Measurements from ENCODE around the gene EVI2B. TPM values are rescaled to one million over a fixed set of nuclear protein-coding genes. Genes with fewer than 3 reads are reported as not detected.
"Not testable (repeated sequence)": the region's sequence is repeated elsewhere in the genome, so short reads cannot be mapped to it uniquely, and the experiment has no call there.

The EVI2B gene
- total and polyA plus RNA-seq, 2 donors: 2.6 to 7.6 TPM

- Histone ChIP-seq H3K27ac (ENCODE audit: low read depth) (no peak overlapping the region), H3K4me3 (ENCODE audit: low read depth, low read length) (no peak overlapping the region), H3K4me1 (ENCODE audit: insufficient read depth) (no peaks in the 10 kb centered on the region), H3K36me3 (ENCODE audit: insufficient read depth) (no peaks in the 10 kb centered on the region)
- WGBS: 89% methylated on average over 2 of the region's 2 CpGs
- DNase-seq (ENCODE audit: extremely low spot score): no peak
Observed at GRCh38 chr17:31296142-31296541, 17.7 kb downstream of the EVI2B start.

GRCh38 chr17:31295489-31295871 is 18.4 kb downstream of the EVI2B start:
- DNase-seq (ENCODE audit: extremely low spot score): no peak
- Histone ChIP-seq H3K36me3 (ENCODE audit: insufficient read depth) (no peaks in the 10 kb centered on the region), H3K4me1 (ENCODE audit: insufficient read depth) (no peaks in the 10 kb centered on the region), H3K4me3 (ENCODE audit: low read depth, low read length) (no peak overlapping the region), H3K27ac (ENCODE audit: low read depth) (no peak overlapping the region)
- 82% methylated on average over 1 of the region's 1 CpG for WGBS

DNA sequence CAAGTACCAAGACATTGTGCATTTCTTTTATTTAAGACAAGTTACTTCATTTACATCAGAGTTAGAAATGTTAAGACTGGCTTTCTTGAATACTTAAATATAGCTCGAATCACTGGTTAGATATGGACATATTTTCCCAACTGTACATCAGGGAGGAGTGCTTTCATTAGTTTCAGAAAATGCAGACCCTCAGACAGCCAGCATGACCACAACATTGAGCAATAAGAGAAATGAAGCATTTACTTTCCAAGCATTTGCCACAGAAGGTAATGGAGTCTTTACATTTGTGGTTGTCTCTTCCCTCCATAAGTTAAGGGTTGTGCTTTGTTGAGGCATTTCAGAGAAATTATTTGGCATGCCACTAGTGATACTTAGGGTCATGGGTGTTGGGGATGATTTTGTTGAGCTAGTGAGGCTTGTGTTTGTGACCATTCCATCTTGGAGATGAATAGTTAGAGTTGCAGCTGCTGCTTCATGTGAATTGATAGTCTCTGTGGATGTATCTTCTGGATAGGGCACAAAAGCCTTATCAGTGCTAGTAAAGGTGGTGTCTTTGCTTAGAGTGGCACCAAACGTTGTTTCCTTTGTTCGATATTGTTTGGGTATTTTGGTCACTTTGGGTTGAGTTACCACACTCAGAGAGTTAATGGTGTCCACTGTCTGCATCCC is 18.9 kb downstream of the EVI2B start:
- WGBS: 85% methylated on average over 3 of the region's 3 CpGs
- no peak for DNase-seq (ENCODE audit: extremely low spot score)
- H3K4me3 ChIP-seq (ENCODE audit: low read depth, low read length): no peak overlapping the region
- no peaks in the 10 kb centered on the region for H3K36me3 ChIP-seq (ENCODE audit: insufficient read depth)
- no peaks in the 10 kb centered on the region for H3K4me1 ChIP-seq (ENCODE audit: insufficient read depth)
- H3K27ac ChIP-seq (ENCODE audit: low read depth): no peak overlapping the region

DNA sequence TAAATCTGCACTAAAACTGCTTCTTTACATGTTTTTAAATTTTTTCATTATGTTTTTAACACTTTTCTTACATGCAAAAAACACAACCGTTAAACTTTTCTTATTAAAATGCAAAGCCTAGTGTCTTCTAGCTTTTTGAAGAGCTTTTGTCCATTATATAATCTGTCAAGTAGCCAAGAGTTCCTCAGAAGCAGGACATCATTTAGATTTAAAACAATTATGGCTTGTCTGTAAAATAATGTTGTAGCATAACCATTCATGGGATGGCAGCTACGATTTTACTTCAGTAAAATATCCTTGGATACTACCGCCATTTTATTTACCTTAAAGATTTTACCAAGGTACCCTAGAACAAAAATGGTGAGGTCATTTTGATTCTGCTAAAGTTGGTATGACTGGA is 19.6 kb downstream of the EVI2B start:
- H3K4me3 ChIP-seq (ENCODE audit: low read depth, low read length): no peak overlapping the region
- no peaks in the 10 kb centered on the region for H3K4me1 ChIP-seq (ENCODE audit: insufficient read depth)
- no peaks in the 10 kb centered on the region for H3K36me3 ChIP-seq (ENCODE audit: insufficient read depth)
- H3K27ac ChIP-seq (ENCODE audit: low read depth): no peak overlapping the region
- no peak for DNase-seq (ENCODE audit: extremely low spot score)
- 89% methylated on average over 3 of the region's 3 CpGs for WGBS

DNA sequence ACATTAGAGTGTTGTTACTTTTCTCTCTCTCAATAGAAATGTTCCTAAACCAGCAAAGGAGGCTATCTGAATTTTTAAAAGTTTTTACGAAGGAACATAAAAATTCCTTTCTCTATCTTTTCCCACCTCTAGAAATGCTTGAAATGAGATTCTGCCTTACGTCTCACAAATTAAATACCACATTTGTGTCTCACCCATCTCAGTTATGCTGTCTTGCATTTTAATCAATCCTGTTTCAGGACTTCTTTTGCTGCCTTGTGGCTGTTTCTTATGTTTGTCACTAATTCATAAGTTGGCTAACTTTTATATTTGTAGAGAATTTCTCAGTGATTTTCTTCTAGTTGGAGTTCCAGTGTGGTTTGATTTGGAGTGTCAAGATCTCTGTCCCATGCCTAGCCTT is 20.3 kb downstream of the EVI2B start:
- 89% methylated on average over 2 of the region's 2 CpGs for WGBS
- no peak for DNase-seq (ENCODE audit: extremely low spot score)

DNA sequence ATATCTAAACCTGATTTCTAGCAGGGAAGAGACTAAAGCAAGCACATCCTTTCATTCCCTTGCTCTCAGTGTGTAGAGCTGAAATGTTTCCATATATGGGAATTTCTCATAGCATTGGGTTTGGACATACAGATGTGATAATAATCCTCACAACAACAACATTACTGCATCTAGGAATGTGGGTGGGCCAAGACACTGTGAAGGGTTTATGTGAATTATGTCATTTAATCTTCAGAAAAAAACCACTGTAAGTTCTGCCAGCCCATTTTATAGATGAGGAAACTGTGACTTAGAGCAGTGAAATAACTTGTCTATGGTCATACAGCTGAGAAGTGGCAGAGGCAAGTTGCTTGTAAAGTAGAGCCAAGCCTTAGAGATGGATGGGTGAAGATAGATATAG is 22.0 kb downstream of the EVI2B start:
- Histone ChIP-seq H3K27ac (ENCODE audit: low read depth) (no peak overlapping the region), H3K36me3 (ENCODE audit: insufficient read depth) (no peaks in the 10 kb centered on the region), H3K4me1 (ENCODE audit: insufficient read depth) (no peaks in the 10 kb centered on the region), H3K4me3 (ENCODE audit: low read depth, low read length) (no peak overlapping the region)
- no peak for DNase-seq (ENCODE audit: extremely low spot score)

More for the DNA sequence above, 20.3 kb downstream of the EVI2B start:
- no peak overlapping the region for H3K4me3 ChIP-seq (ENCODE audit: low read depth, low read length)
- no peaks in the 10 kb centered on the region for H3K36me3 ChIP-seq (ENCODE audit: insufficient read depth)
- H3K27ac ChIP-seq (ENCODE audit: low read depth): no peak overlapping the region
- no peaks in the 10 kb centered on the region for H3K4me1 ChIP-seq (ENCODE audit: insufficient read depth)

GRCh38 chr17:31289790-31290189 is 24.1 kb downstream of the EVI2B start:
- no peaks in the 10 kb centered on the region for H3K36me3 ChIP-seq (ENCODE audit: insufficient read depth)
- DNase-seq (ENCODE audit: extremely low spot score): no peak
- H3K27ac ChIP-seq (ENCODE audit: low read depth): no peak overlapping the region
- H3K4me3 ChIP-seq (ENCODE audit: low read depth, low read length): no peak overlapping the region
- 50% methylated on average over 3 of the region's 3 CpGs for WGBS
- no peaks in the 10 kb centered on the region for H3K4me1 ChIP-seq (ENCODE audit: insufficient read depth)

GRCh38 chr17:31287932-31288331 is 25.9 kb downstream of the EVI2B start:
- DNase-seq (ENCODE audit: extremely low spot score); H3K27ac ChIP-seq (ENCODE audit: low read depth); H3K4me1 ChIP-seq (ENCODE audit: insufficient read depth); H3K4me3 ChIP-seq (ENCODE audit: low read depth, low read length); H3K36me3 ChIP-seq (ENCODE audit: insufficient read depth): not testable (repeated sequence)
- 75% methylated on average over 1 of the region's 1 CpG for WGBS

DNA sequence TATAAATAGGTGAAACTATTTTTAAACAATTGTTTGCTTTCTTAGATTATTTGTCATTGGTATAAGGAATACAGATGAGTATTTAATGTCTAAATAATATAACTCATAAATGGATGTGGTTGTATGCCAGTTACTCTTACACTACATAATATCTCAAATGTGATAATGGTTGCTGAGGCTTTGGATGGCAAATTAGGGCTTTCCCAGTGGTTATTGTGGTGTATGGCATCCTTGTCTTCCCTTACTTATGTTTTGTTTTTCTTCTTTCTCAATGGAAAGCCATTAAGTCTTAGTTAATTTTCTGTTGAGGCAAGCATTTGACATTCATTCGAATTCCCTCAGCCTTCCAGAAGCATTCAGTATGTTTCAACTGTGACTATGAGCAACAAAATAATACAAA is 27.3 kb downstream of the EVI2B start:
- 96% methylated on average over 1 of the region's 1 CpG for WGBS
- Histone ChIP-seq H3K4me1 (ENCODE audit: insufficient read depth) (no peaks in the 10 kb centered on the region), H3K4me3 (ENCODE audit: low read depth, low read length) (no peak overlapping the region), H3K27ac (ENCODE audit: low read depth) (no peak overlapping the region), H3K36me3 (ENCODE audit: insufficient read depth) (no peaks in the 10 kb centered on the region)
- DNase-seq (ENCODE audit: extremely low spot score): no peak

DNA sequence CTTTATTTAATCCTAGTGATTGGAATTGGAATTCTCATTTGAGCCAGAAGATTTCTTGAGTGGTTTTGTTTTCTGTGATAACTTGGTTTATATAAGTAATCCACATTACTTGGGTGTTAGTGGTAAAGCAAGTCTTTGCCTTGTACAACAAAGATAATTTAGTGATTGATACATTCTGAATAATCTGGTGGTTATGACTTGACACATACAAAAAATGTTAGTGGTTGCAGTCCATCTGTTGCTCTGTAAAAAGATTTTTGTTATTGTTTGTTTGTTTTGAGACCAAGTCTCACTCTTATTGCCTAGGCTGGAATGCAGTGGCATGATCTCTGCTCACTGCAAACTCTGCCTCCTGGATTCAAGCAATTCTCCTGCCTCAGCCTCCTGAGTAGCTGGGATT is 30.0 kb downstream of the EVI2B start:
- DNase-seq (ENCODE audit: extremely low spot score): no peak
- no peaks in the 10 kb centered on the region for H3K36me3 ChIP-seq (ENCODE audit: insufficient read depth)
- no peaks in the 10 kb centered on the region for H3K4me1 ChIP-seq (ENCODE audit: insufficient read depth)
- no peak overlapping the region for H3K27ac ChIP-seq (ENCODE audit: low read depth)
- H3K4me3 ChIP-seq (ENCODE audit: low read depth, low read length): no peak overlapping the region

DNA sequence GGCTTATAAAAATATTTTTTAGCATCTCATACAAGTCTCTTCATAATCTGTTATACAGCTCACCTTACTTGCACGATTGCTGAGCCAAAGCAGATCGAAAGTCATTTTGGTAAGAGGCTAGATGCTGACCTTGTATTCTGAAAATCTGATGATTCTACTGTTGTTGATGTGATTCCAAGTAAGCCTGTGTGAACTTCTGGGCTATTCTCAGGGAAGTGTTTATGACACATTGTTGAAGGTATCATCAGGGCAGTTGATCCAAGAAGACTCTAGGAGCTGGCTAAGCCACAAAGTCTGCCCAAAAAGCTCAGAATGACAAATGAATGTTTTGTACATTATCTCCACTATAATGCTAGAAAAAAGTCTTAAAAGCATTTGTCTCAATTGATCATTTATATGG is 32.8 kb downstream of the EVI2B start:
- Histone ChIP-seq H3K4me1 (ENCODE audit: insufficient read depth) (no peaks in the 10 kb centered on the region), H3K27ac (ENCODE audit: low read depth) (no peak overlapping the region), H3K4me3 (ENCODE audit: low read depth, low read length) (no peak overlapping the region), H3K36me3 (ENCODE audit: insufficient read depth) (no peaks in the 10 kb centered on the region)
- no peak for DNase-seq (ENCODE audit: extremely low spot score)
- 95% methylated on average over 2 of the region's 2 CpGs for WGBS

DNA sequence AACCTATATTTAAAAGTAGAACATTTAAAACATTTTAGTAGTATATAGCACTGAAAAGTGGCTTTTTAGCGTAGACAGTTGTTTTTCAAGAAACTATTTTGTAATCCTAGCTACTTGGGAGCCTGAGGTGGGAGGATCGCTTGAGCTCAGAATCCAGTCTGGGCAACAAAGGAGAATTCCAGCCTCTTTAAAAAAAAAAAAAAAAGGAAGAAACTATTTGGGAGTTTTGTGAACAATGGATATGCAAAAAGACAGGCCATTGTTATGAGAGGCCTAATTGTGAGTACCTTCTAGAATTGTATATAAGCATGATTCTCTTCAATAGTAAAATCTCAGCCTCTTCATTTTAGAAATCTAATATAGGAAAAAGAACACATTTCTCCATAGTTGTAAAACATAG is 34.5 kb downstream of the EVI2B start:
- H3K4me1 ChIP-seq (ENCODE audit: insufficient read depth): no peaks in the 10 kb centered on the region
- WGBS: 98% methylated on average over 2 of the region's 2 CpGs
- H3K27ac ChIP-seq (ENCODE audit: low read depth): no peak overlapping the region
- no peak overlapping the region for H3K4me3 ChIP-seq (ENCODE audit: low read depth, low read length)
- no peak for DNase-seq (ENCODE audit: extremely low spot score)
- no peaks in the 10 kb centered on the region for H3K36me3 ChIP-seq (ENCODE audit: insufficient read depth)

DNA sequence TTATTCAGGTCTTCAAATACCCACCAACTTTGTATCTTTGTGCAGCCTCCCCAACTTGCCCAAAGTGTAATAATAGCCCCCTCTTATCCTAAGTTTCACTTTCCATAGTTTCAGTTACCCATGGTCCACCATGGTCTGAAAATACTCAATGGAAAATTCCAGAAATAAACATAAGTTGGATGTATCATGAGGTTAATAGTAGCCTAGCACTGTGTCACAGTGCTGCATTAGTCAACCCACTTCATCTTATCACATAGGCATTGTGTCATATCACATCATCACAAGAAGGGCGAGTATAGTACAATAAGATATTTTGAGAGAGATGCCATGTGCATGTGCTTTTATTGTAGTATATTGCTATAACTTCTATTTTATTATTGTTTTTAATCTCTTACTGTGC is 38.7 kb downstream of the EVI2B start:
- Histone ChIP-seq H3K36me3 (ENCODE audit: insufficient read depth) (no peaks in the 10 kb centered on the region), H3K4me1 (ENCODE audit: insufficient read depth) (no peaks in the 10 kb centered on the region), H3K4me3 (ENCODE audit: low read depth, low read length) (no peak overlapping the region), H3K27ac (ENCODE audit: low read depth) (no peak overlapping the region)
- DNase-seq (ENCODE audit: extremely low spot score): no peak
- WGBS: 93% methylated on average over 1 of the region's 1 CpG

DNA sequence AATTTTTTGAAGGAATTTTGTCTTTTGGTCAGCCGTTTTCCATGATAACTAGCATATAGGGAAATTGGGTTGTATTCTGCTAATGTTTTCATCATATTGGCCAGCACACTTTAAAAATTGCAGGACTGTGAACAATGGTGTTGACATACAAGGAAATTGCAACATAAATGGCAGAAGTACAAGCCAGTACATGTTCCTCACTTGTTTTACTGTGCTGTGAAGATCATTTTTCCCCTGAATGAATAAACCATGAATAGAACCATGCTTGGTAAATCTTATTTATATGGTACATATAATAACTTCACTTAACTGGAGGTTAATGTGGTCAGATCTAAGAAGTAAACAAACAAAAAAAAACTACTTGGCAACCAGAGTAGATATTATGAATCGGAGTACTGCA is 39.6 kb downstream of the EVI2B start:
- no peaks in the 10 kb centered on the region for H3K4me1 ChIP-seq (ENCODE audit: insufficient read depth)
- no peak for DNase-seq (ENCODE audit: extremely low spot score)
- H3K27ac ChIP-seq (ENCODE audit: low read depth): no peak overlapping the region
- no peak overlapping the region for H3K4me3 ChIP-seq (ENCODE audit: low read depth, low read length)
- WGBS: 69% methylated on average over 2 of the region's 2 CpGs
- H3K36me3 ChIP-seq (ENCODE audit: insufficient read depth): no peaks in the 10 kb centered on the region

- 49% methylated on average over 1 of the region's 1 CpG for WGBS
Observed at GRCh38 chr17:31273516-31273915, 40.3 kb downstream of the EVI2B start.

More at GRCh38 chr17:31273516-31273915, 40.3 kb downstream of the EVI2B start:
- Histone ChIP-seq H3K27ac (ENCODE audit: low read depth) (no peak overlapping the region), H3K36me3 (ENCODE audit: insufficient read depth) (no peaks in the 10 kb centered on the region), H3K4me3 (ENCODE audit: low read depth, low read length) (no peak overlapping the region), H3K4me1 (ENCODE audit: insufficient read depth) (no peaks in the 10 kb centered on the region)
- no peak for DNase-seq (ENCODE audit: extremely low spot score)
